ENCODE measurements around the gene SPRR2F. TPM values are rescaled to one million over a fixed set of nuclear protein-coding genes. Genes with fewer than 3 reads are reported as not detected.

The SPRR2F gene
- total RNA-seq, 1 donor from 2014 or later, result not detected

- no peak for DNase-seq (ENCODE audit: low read depth in 2 of 2)
These were observed 40.2 kb downstream of the SPRR2F start for GRCh38 chr1:153072806-153073726.

- no peak for DNase-seq (ENCODE audit: low read depth in 2 of 2)
These were observed 41.8 kb downstream of the SPRR2F start, which contains the start of gene SPRR2B for GRCh38 chr1:153071511-153071910. Gene SPRR2B (minus strand): TSS chr1:153071611. CDS start chr1:153070839, 772 bp downstream.

DNA sequence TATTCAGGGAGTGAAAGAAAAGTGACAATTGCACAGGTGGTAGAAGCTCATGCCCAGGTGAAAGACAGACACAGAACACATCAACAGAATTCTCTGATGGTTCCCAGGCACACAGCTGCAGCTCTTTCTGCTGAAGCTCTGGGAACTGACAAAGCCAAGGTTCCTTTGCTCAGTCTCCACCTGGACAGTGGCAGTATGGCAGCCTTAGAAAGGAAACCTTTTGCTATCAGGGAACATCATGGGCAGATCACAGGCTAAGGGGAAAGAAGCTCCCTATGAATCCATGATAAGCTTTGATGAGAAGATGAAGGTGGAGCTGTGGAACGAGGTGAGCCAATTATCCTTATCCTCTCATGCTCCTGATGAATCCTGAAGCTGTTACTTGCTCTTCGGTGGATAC, 43.1 kb downstream of the SPRR2F start:
- no peak for DNase-seq (ENCODE audit: low read depth in 2 of 2)

Other genes with a start within 250 kb of the SPRR2F start
- not detected in 2 replicates for gene SMCP, start 235.2 kb downstream of the SPRR2F start, total RNA-seq
- not detected in 2 replicates for gene IVL, start 205.0 kb downstream of the SPRR2F start, total RNA-seq
- not detected in 2 replicates for gene SPRR5, start 166.3 kb downstream of the SPRR2F start, total RNA-seq
- gene SPRR4, start 142.9 kb downstream of the SPRR2F start, total RNA-seq, result not detected in 2 replicates
- not detected in 2 replicates for gene SPRR1A, start 129.4 kb downstream of the SPRR2F start, total RNA-seq
- not detected in 2 replicates for gene SPRR3, start 111.8 kb downstream of the SPRR2F start, total RNA-seq
- gene SPRR1B, start 82.3 kb downstream of the SPRR2F start, total RNA-seq, result not detected in 2 replicates
- gene SPRR2D, start 72.4 kb downstream of the SPRR2F start, total RNA-seq, result not detected in 2 replicates
- gene SPRR2A, start 56.0 kb downstream of the SPRR2F start, total RNA-seq, result not detected in 2 replicates
- gene SPRR2B, start 41.9 kb downstream of the SPRR2F start, total RNA-seq, result not detected in 2 replicates
- not detected in 2 replicates for gene SPRR2E, start 19.0 kb downstream of the SPRR2F start, total RNA-seq
- not detected in 2 replicates for gene SPRR2G, start 37.4 kb upstream of the SPRR2F start, total RNA-seq
- not detected in 2 replicates for gene LELP1, start 89.9 kb upstream of the SPRR2F start, total RNA-seq
- not detected in 2 replicates for gene PRR9, start 104.1 kb upstream of the SPRR2F start, total RNA-seq
- gene LORICRIN, start 146.2 kb upstream of the SPRR2F start, total RNA-seq, result not detected in 2 replicates
- gene PGLYRP3, start 199.4 kb upstream of the SPRR2F start, total RNA-seq, result not detected in 2 replicates
- gene PGLYRP4, start 235.3 kb upstream of the SPRR2F start, total RNA-seq, result not detected in 2 replicates
- 0.22 and 1.2 TPM in 2 replicates for gene S100A9, start 244.3 kb upstream of the SPRR2F start, total RNA-seq

Measured in lung microvascular endothelial cell (primary cell).